Gastrocnemius medialis (tissue), 4 donors: Measurements from ENCODE around the gene ATXN7L1. TPM values are rescaled to one million over a fixed set of nuclear protein-coding genes. Genes with fewer than 3 reads are reported as not detected.

Experiments
- ATAC-seq, 2 donors: fragments of 150-250 bp; one replicate each; pipeline ENCODE4 v1.9.1; 2016
- DNase-seq, 2 donors: peaks; one replicate each; pipeline ENCODE4 v3.0.0-alpha.2; 2019
- H3K27ac ChIP-seq, 4 donors: fragments of 200-600 bp; sonication (generic); 1 replicate in 1 of 4; 2 replicates in 3 of 4; pipeline ENCODE4 v1.5.1; 2016 to 2018; ENCODE audit warnings: mild to moderate bottlenecking in 2 of 4, moderate library complexity in 1 of 4
- H3K27me3 ChIP-seq, 3 donors: fragments of 200-600 bp; sonication (generic) in 2 of 3; 1 replicate in 1 of 3; 2 replicates in 2 of 3; pipeline versions ENCODE4 v1.5.1 to v1.6.0; 2016 to 2019; ENCODE audit warnings: mild to moderate bottlenecking in 1 of 3, moderate library complexity in 1 of 3
- H3K36me3 ChIP-seq, 2 donors: fragments of 200-600 bp; sonication (generic) in 1 of 2; one replicate each; pipeline ENCODE4 v1.5.1; 2017 to 2018
- H3K4me1 ChIP-seq, 2 donors: fragments of 200-600 bp; sonication (generic) in 1 of 2; one replicate each; pipeline ENCODE4 v1.5.1; 2016 to 2017; ENCODE audit warnings: mild to moderate bottlenecking in 2 of 2
- H3K4me3 ChIP-seq, 4 donors: fragments of 200-600 bp; sonication (generic) in 3 of 4; 1 replicate in 1 of 4; 2 replicates in 3 of 4; pipeline ENCODE4 v1.5.1; 2016 to 2019; ENCODE audit warnings: mild to moderate bottlenecking in 2 of 4
- H3K9me3 ChIP-seq, 3 donors: fragments of 200-600 bp; sonication (generic) in 2 of 3; 1 replicate in 1 of 3; 2 replicates in 2 of 3; pipeline ENCODE4 v1.5.1; 2016 to 2019
- CTCF ChIP-seq, 5 experiments: fragments of 450-650 bp in 3 of 5; fragments of 200-600 bp in 2 of 5; sonication (generic) in 2 of 5; IDR thresholded peaks in 4 of 5; conservative IDR thresholded peaks in 1 of 5; 1 replicate in 4 of 5; 2 replicates in 1 of 5; pipeline ENCODE4 v1.5.1; 2016 to 2019; ENCODE audit warnings: antibody characterized with exemption in 5 of 5, mild to moderate bottlenecking in 3 of 5, moderate library complexity in 3 of 5
- POLR2A ChIP-seq, 2 donors: fragments of 450-650 bp; IDR thresholded peaks; one replicate each; pipeline ENCODE4 v1.6.1; 2017; ENCODE audit warnings: antibody characterized with exemption in 2 of 2, mild to moderate bottlenecking in 2 of 2, moderate library complexity in 2 of 2
- in situ Hi-C, 4 donors: fragments of 200-750 bp; cut with MboI; loops; one replicate each; pipeline versions ENCODE4 v1.15.0 to v1.8.0; 2017; ENCODE audit warnings: low sequenced_read_pairs in 4 of 4
- intact Hi-C: fragments of 100-400 bp; cut with DNase I; formaldehyde crosslinking; loops from one replicate; pipeline ENCODE4 v1.15.1; 2023; ENCODE audit warnings: low total_unique reads
- total RNA-seq, 4 donors: library from RNA; depleted of rRNA; stranded (reverse); fragments of >200 nt; gene quantifications; one replicate each; pipeline versions ENCODE4 v1.1.0 to v1.2.3, GENCODE V29; 2016

ATXN7L1 gene
- total RNA-seq, 4 donors from 2014 or later = 1.6 to 6.6 (median 4.8) TPM

GRCh38 chr7:105756367-105756766, 120.0 kb downstream of the ATXN7L1 start:
- intact Hi-C loops = loop anchor here (2.0 kb wide), 1 partner anchor 20 kb away; no protein-coding TSS in a partner anchor
- H3K27ac ChIP-seq = no peak overlapping the region

DNA sequence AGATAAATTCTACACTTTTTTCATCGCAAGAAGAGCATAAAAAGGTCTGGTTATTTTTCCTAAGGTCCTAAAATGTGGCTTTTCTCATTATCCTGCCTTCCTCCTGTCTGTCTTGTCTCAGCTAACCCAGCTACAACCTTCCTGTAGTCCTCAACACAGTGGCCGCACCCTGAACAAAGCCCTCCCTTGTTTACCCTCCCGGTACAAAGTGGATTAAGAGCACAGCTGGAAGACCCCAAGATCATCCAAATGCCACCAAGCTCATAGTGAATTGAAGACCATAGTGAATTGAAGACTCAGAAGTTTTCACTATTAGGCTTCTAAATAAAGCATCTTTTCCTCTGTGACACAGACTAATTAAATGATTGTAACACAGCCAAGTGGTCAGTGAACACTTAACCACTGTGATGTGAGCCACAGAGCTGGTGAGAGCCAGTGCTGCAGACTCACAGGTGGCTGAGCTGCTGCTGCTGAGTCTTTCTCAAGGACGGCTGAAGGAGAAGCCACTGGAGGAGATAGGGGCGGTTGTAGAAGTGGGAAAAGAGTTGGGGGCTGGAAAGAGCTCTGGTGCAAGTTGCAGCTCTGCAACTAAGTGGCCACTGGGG, 123.6 kb downstream of the ATXN7L1 start:
- ATAC-seq (no peak), DNase-seq (no peak)
- TF ChIP-seq POLR2A (IDR thresholded peaks at IDR 0.05) (no peak), CTCF (IDR thresholded peaks at IDR 0.05 in 4 of 5, conservative IDR thresholded peaks at IDR 0.05 in 1 of 5) (no peak)
- Histone ChIP-seq H3K9me3 (no peaks in the 10 kb centered on the region), H3K36me3 (no peaks in the 10 kb centered on the region), H3K4me1 (no peaks in the 10 kb centered on the region), H3K27me3 (no peaks in the 10 kb centered on the region), H3K4me3 (no peak overlapping the region), H3K27ac (no peak overlapping the region)
- in situ Hi-C loops (loop anchor here in 1 of 4 donors (25.0 kb wide), 2 partner anchors 260 to 410 kb away; no protein-coding TSS in a partner anchor), intact Hi-C loops (no loop called here)

More at GRCh38 chr7:105756367-105756766, 120.0 kb downstream of the ATXN7L1 start:
- TF ChIP-seq POLR2A (IDR thresholded peaks at IDR 0.05) (no peak), CTCF (IDR thresholded peaks at IDR 0.05 in 4 of 5, conservative IDR thresholded peaks at IDR 0.05 in 1 of 5) (no peak)
- Histone ChIP-seq H3K9me3 (no peaks in the 10 kb centered on the region), H3K27me3 (no peaks in the 10 kb centered on the region), H3K4me3 (no peak overlapping the region), H3K4me1 (no peaks in the 10 kb centered on the region), H3K36me3 (no peaks in the 10 kb centered on the region)
- no peak for DNase-seq
- no peak for ATAC-seq
- in situ Hi-C loops = loop anchor here in 2 of 4 donors (5.0 to 25.0 kb wide), 3 partner anchors 256 to 406 kb away; no protein-coding TSS in a partner anchor

DNA sequence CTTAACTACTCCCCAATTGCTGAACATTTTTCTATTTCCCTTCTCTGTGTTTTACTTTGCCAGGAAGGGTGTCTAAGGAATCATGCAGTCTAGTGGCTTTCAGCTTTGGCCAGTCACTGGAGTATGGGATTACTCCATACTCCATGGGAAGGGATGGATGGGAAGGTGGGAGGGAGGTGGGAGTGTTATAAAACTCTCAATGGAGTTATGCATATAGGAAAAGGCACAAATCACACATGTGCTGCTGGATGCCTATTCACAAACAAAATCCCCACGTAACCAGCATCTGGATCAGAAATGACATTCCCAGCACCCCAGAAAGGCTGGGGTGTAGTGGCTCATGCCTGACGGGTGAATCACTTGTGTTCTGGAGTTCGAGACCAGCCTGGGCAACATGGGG, 125.3 kb downstream of the ATXN7L1 start:
- H3K27ac ChIP-seq = no peak overlapping the region
- no peaks in the 10 kb centered on the region for H3K27me3 ChIP-seq
- no peaks in the 10 kb centered on the region for H3K4me1 ChIP-seq
- H3K9me3 ChIP-seq = no peaks in the 10 kb centered on the region
- H3K4me3 ChIP-seq = no peak overlapping the region
- in situ Hi-C loops = loop anchor here in 1 of 4 donors (25.0 kb wide), 2 partner anchors 261 to 411 kb away; no protein-coding TSS in a partner anchor
- ATAC-seq (no peak), DNase-seq (no peak)
- intact Hi-C loops = no loop called here
- TF ChIP-seq POLR2A (IDR thresholded peaks at IDR 0.05) (no peak), CTCF (IDR thresholded peaks at IDR 0.05 in 4 of 5, conservative IDR thresholded peaks at IDR 0.05 in 1 of 5) (no peak)
- H3K36me3 ChIP-seq = no peaks in the 10 kb centered on the region

DNA sequence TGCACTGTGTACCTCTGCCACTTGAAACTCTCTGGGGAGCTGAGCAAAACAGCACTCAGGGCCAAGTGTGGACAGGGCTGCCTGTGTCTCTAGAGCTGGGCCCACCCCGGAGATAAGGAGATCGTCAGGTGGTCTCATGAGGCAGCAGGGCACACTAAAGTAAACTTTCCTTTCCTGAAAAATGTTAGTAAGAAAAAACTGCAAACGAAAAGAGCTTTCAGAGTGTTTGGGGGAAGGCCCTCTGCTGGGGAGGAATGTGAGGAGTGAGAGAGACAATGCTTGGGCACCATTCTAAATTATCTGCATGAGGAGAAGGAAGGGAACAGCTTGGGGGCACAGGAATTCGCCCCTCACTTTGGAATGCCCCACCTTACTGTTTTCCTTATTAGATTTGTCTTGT, 127.7 kb downstream of the ATXN7L1 start:
- H3K4me3 ChIP-seq = no peak overlapping the region
- no peaks in the 10 kb centered on the region for H3K4me1 ChIP-seq
- in situ Hi-C loops = no loop called here
- no peak for TF ChIP-seq POLR2A (IDR thresholded peaks at IDR 0.05)
- no peak for TF ChIP-seq CTCF (IDR thresholded peaks at IDR 0.05 in 4 of 5, conservative IDR thresholded peaks at IDR 0.05 in 1 of 5)
- intact Hi-C loops = no loop called here
- H3K36me3 ChIP-seq = no peaks in the 10 kb centered on the region
- H3K27me3 ChIP-seq = no peaks in the 10 kb centered on the region
- H3K27ac ChIP-seq = no peak overlapping the region
- DNase-seq = no peak
- no peak for ATAC-seq
- H3K9me3 ChIP-seq = no peaks in the 10 kb centered on the region
